HEK293T (cell line): ENCODE results near the gene BRIP1.

ENCODE experiments used
- CTCF ChIA-PET: fragments of 350-600 bp; formaldehyde crosslinking; extraction: SDS; loops from one replicate; lab custom pipeline; 2021; ENCODE audit warnings: antibody characterized with exemption, inconsistent platforms; lab: Yijun Ruan, JAX
- POLR2A ChIA-PET: fragments of 350-600 bp; formaldehyde crosslinking; extraction: SDS; loops from one replicate; lab custom pipeline; 2020; ENCODE audit warnings: antibody characterized with exemption, inconsistent platforms; lab: Yijun Ruan, JAX
- DNase-seq: peaks from one replicate; pipeline ENCODE4 v3.0.0; 2012; ENCODE audit warnings: mixed read lengths; ENCODE audit errors: extremely low spot score
- ARNT ChIP-seq: fragments of 450-650 bp; IDR thresholded peaks from 2 replicates; pipeline ENCODE4 v1.6.1; 2017; ENCODE audit warnings: mild to moderate bottlenecking
- BHLHE40 ChIP-seq: fragments of 450-650 bp; IDR thresholded peaks from 2 replicates; pipeline ENCODE4 v1.6.1; 2016; ENCODE audit warnings: mild to moderate bottlenecking, moderate library complexity, borderline replicate concordance
- CTBP1 ChIP-seq: fragments of 450-650 bp; IDR thresholded peaks from 2 replicates; pipeline ENCODE4 v1.6.1; 2016; ENCODE audit warnings: borderline replicate concordance
- ELF4 ChIP-seq: fragments of 450-650 bp; IDR thresholded peaks from 2 replicates; pipeline ENCODE4 v1.6.1; 2017; ENCODE audit warnings: antibody characterized with exemption
- FOXA1 ChIP-seq: fragments of 450-650 bp; IDR thresholded peaks from 2 replicates; pipeline ENCODE4 v1.6.1; 2016; ENCODE audit warnings: mild to moderate bottlenecking
- FOXK2 ChIP-seq: fragments of 450-650 bp; IDR thresholded peaks from 2 replicates; pipeline ENCODE4 v1.6.1; 2016; ENCODE audit warnings: mild to moderate bottlenecking
- FOXM1 ChIP-seq: fragments of 450-650 bp; IDR thresholded peaks from 2 replicates; pipeline ENCODE4 v1.6.1; 2017; ENCODE audit warnings: mild to moderate bottlenecking, borderline replicate concordance
- HDGF ChIP-seq: fragments of 450-650 bp; IDR thresholded peaks from 2 replicates; pipeline ENCODE4 v1.6.1; 2017; ENCODE audit warnings: antibody characterized with exemption, borderline replicate concordance
- L3MBTL2 ChIP-seq: fragments of 450-650 bp; conservative IDR thresholded peaks from 2 replicates; pipeline ENCODE4 v1.6.1; 2016; ENCODE audit warnings: mild to moderate bottlenecking
- LEF1 ChIP-seq: fragments of 450-650 bp; IDR thresholded peaks from 2 replicates; pipeline ENCODE4 v1.6.1; 2017; ENCODE audit warnings: mild to moderate bottlenecking, borderline replicate concordance
- NFRKB ChIP-seq: fragments of 450-650 bp; IDR thresholded peaks from 2 replicates; pipeline ENCODE4 v1.6.1; 2016; ENCODE audit warnings: mild to moderate bottlenecking, moderate library complexity
- PKNOX1 ChIP-seq: fragments of 450-650 bp; IDR thresholded peaks from 2 replicates; pipeline ENCODE4 v1.6.1; 2016
- SP1 ChIP-seq: fragments of 450-650 bp; IDR thresholded peaks from 2 replicates; pipeline ENCODE4 v1.6.1; 2017
- SUZ12 ChIP-seq: fragments of 450-650 bp; IDR thresholded peaks from 2 replicates; pipeline ENCODE4 v1.6.1; 2016; ENCODE audit warnings: mild to moderate bottlenecking
- TARDBP ChIP-seq: fragments of 450-650 bp; IDR thresholded peaks from 2 replicates; pipeline ENCODE4 v1.6.1; 2016
- ZNF384 ChIP-seq: fragments of 450-650 bp; IDR thresholded peaks from 2 replicates; pipeline ENCODE4 v1.6.1; 2016

Gene BRIP1

GRCh38 chr17:61738249-61738648 is 125.1 kb downstream of the BRIP1 start:
- POLR2A ChIA-PET, result no interaction called here
- DNase-seq, result no peak
- CTCF ChIA-PET, result no interaction called here

GRCh38 chr17:61737820-61738219 is 125.5 kb downstream of the BRIP1 start:
- POLR2A ChIA-PET, result no interaction called here
- TF ChIP-seq FOXA1, result no peak
- no peak for TF ChIP-seq HDGF
- TF ChIP-seq TARDBP, result no peak
- no peak for TF ChIP-seq LEF1
- TF ChIP-seq CTBP1, result no peak
- no peak for TF ChIP-seq ZNF384
- no peak for TF ChIP-seq SUZ12
- no peak for TF ChIP-seq FOXK2
- TF ChIP-seq SP1, result no peak
- no peak for TF ChIP-seq PKNOX1
- TF ChIP-seq ELF4, result no peak
- no peak for TF ChIP-seq ARNT
- no peak for TF ChIP-seq L3MBTL2
- no peak for TF ChIP-seq BHLHE40
- no peak for TF ChIP-seq FOXM1
- TF ChIP-seq NFRKB, result no peak
- CTCF ChIA-PET, result no interaction called here
- DNase-seq, result no peak

More at GRCh38 chr17:61738249-61738648, 125.1 kb downstream of the BRIP1 start:
- TF ChIP-seq FOXA1, result no peak
- no peak for TF ChIP-seq HDGF
- TF ChIP-seq SUZ12, result no peak
- TF ChIP-seq ARNT, result no peak
- no peak for TF ChIP-seq L3MBTL2
- no peak for TF ChIP-seq LEF1
- no peak for TF ChIP-seq SP1
- no peak for TF ChIP-seq TARDBP
- no peak for TF ChIP-seq ZNF384
- TF ChIP-seq PKNOX1, result no peak
- TF ChIP-seq FOXM1, result no peak
- no peak for TF ChIP-seq CTBP1
- no peak for TF ChIP-seq BHLHE40
- no peak for TF ChIP-seq NFRKB
- TF ChIP-seq ELF4, result no peak
- TF ChIP-seq FOXK2, result no peak

- DNase-seq, result no peak
- POLR2A ChIA-PET, result no interaction called here
- CTCF ChIA-PET, result interaction anchor here (0.6 kb wide), 1 partner anchor 106 kb away, joined by 4 read pairs; no protein-coding TSS in a partner anchor
- TF ChIP-seq PKNOX1, result no peak
- TF ChIP-seq HDGF, result no peak
- no peak for TF ChIP-seq FOXA1
- no peak for TF ChIP-seq FOXM1
- no peak for TF ChIP-seq LEF1
- TF ChIP-seq ELF4, result no peak
- no peak for TF ChIP-seq NFRKB
- TF ChIP-seq L3MBTL2, result no peak
- no peak for TF ChIP-seq BHLHE40
- no peak for TF ChIP-seq SUZ12
- TF ChIP-seq ZNF384, result no peak
These were observed 126.9 kb downstream of the BRIP1 start for GRCh38 chr17:61736438-61736837.

- ChIA-PET CTCF (interaction anchor here (0.6 kb wide), 1 partner anchor 107 kb away, joined by 4 read pairs; no protein-coding TSS in a partner anchor), POLR2A (no interaction called here)
- TF ChIP-seq L3MBTL2 (no peak), ZNF384 (no peak), LEF1 (no peak), SUZ12 (no peak), HDGF (no peak), FOXM1 (no peak), TARDBP (no peak), FOXA1 (no peak), NFRKB (no peak), ARNT (no peak), CTBP1 (no peak)
- no peak for DNase-seq
These were observed 127.5 kb downstream of the BRIP1 start for GRCh38 chr17:61735807-61736206.

- no peak for TF ChIP-seq LEF1
- no peak for TF ChIP-seq SP1
- no peak for TF ChIP-seq CTBP1
- no peak for TF ChIP-seq SUZ12
- TF ChIP-seq ARNT, result no peak
- TF ChIP-seq FOXM1, result no peak
- no peak for TF ChIP-seq BHLHE40
- no peak for TF ChIP-seq ELF4
- no peak for TF ChIP-seq HDGF
- no peak for TF ChIP-seq TARDBP
- TF ChIP-seq PKNOX1, result no peak
- TF ChIP-seq FOXK2, result no peak
- no peak for TF ChIP-seq ZNF384
- TF ChIP-seq L3MBTL2, result no peak
- TF ChIP-seq NFRKB, result no peak
- no peak for TF ChIP-seq FOXA1
- ChIA-PET CTCF (no interaction called here), POLR2A (no interaction called here)
- no peak for DNase-seq
These were observed 128.9 kb downstream of the BRIP1 start for GRCh38 chr17:61734466-61734865.

GRCh38 chr17:61734012-61734411 is 129.3 kb downstream of the BRIP1 start:
- TF ChIP-seq FOXK2 (no peak), ARNT (no peak)
- CTCF ChIA-PET, result no interaction called here
- POLR2A ChIA-PET, result no interaction called here
- no peak for DNase-seq
